IMR-90 (cell line): Measurements from ENCODE around the gene CYB5R3. TPM values are rescaled to one million over a fixed set of nuclear protein-coding genes. Genes with fewer than 3 reads are reported as not detected.
A peak's percentile ranks its signal among the peaks of the same experiment; 100 is the strongest.

ENCODE experiments used
- ATAC-seq: fragments of 200-7000 bp; cut with Tn5 transposase; 2 replicates; pipeline ENCODE4 v1.9.1; 2020; ENCODE audit warnings: low read depth, mild to moderate bottlenecking, moderate library complexity
- BruUV-seq: library from RNA; stranded (reverse); fragments of 400-500 nt; replicated peaks from 2 replicates; lab custom pipeline; 2021; lab: Mats Ljungman, UMichigan
- CTCF ChIA-PET: fragments of 300-600 bp; formaldehyde crosslinking; extraction: SDS; loops from one replicate; lab custom pipeline; 2021; ENCODE audit warnings: antibody characterized with exemption; lab: Yijun Ruan, JAX
- POLR2A ChIA-PET: fragments of 300-600 bp; sonication (Branson Sonifier 250); formaldehyde crosslinking; loops from one replicate; lab custom pipeline; 2022; ENCODE audit warnings: antibody characterized with exemption; ENCODE audit not compliant: unreplicated experiment; lab: Charles Lee
- DNase-seq: peaks from one replicate; pipeline ENCODE4 v3.0.0; 2013
- H2AFZ ChIP-seq: replicated peaks from 2 replicates; pipeline ENCODE3; 2013; ENCODE audit warnings: low read length, mild to moderate bottlenecking; ENCODE audit not compliant: poor library complexity
- H2AK5ac ChIP-seq: 2 replicates; pipeline ENCODE4 v1.6.1; 2013; ENCODE audit warnings: low read depth, low read length, inconsistent platforms
- H2AK9ac ChIP-seq: replicated peaks from 2 replicates; pipeline ENCODE3; 2013; ENCODE audit warnings: mild to moderate bottlenecking, low read depth, low read length, moderate library complexity; ENCODE audit not compliant: poor library complexity
- H2BK120ac ChIP-seq: 2 replicates; pipeline ENCODE4 v1.6.1; 2013; ENCODE audit warnings: low read depth, low read length, inconsistent platforms
- H2BK15ac ChIP-seq: 3 replicates; pipeline ENCODE4 v1.6.1; 2013; ENCODE audit warnings: low read depth, low read length, inconsistent platforms
- H2BK20ac ChIP-seq: 2 replicates; pipeline ENCODE4 v1.6.1; 2013; ENCODE audit warnings: low read depth, mild to moderate bottlenecking, inconsistent platforms, low read length, moderate library complexity
- H2BK5ac ChIP-seq: 2 replicates; pipeline ENCODE4 v1.6.1; 2013; ENCODE audit warnings: mild to moderate bottlenecking, low read depth, low read length, inconsistent platforms; ENCODE audit not compliant: poor library complexity, severe bottlenecking
- H3K14ac ChIP-seq: replicated peaks from 2 replicates; pipeline ENCODE4 v1.6.1; 2013; ENCODE audit warnings: low read depth, low read length, inconsistent platforms
- H3K18ac ChIP-seq: 2 replicates; pipeline ENCODE4 v1.6.1; 2013; ENCODE audit warnings: low read depth, low read length, control low read depth
- H3K23ac ChIP-seq: 2 replicates; pipeline ENCODE4 v1.6.1; 2013; ENCODE audit warnings: low read depth, low read length, inconsistent platforms
- H3K27ac ChIP-seq: 2 replicates; pipeline ENCODE4 v1.5.1; 2013; ENCODE audit warnings: mild to moderate bottlenecking, control low read depth, low read length; ENCODE audit not compliant: insufficient read depth
- H3K27me3 ChIP-seq: 2 replicates; pipeline ENCODE4 v1.6.1; 2013; ENCODE audit warnings: low read length; ENCODE audit not compliant: control insufficient read depth, insufficient read depth
- H3K36me3 ChIP-seq: 2 replicates; pipeline ENCODE4 v1.6.1; 2013; ENCODE audit warnings: low read length, mixed read lengths; ENCODE audit not compliant: control insufficient read depth, insufficient read depth
- H3K4ac ChIP-seq: 2 replicates; pipeline ENCODE4 v1.6.1; 2013; ENCODE audit warnings: low read depth, low read length, inconsistent platforms
- H3K4me1 ChIP-seq: 2 replicates; pipeline ENCODE4 v1.6.1; 2013; ENCODE audit warnings: low read length, mixed read lengths; ENCODE audit not compliant: control insufficient read depth, insufficient read depth
- H3K4me2 ChIP-seq: 2 replicates; pipeline ENCODE4 v1.6.1; 2013; ENCODE audit warnings: low read depth, mild to moderate bottlenecking, control low read depth, low read length, moderate library complexity
- H3K4me3 ChIP-seq: 2 replicates; pipeline ENCODE4 v1.5.1; 2013; ENCODE audit warnings: low read depth, mild to moderate bottlenecking, control low read depth, low read length, moderate library complexity; ENCODE audit not compliant: insufficient read depth
- H3K56ac ChIP-seq: 2 replicates; pipeline ENCODE4 v1.6.1; 2013; ENCODE audit warnings: low read length, inconsistent platforms; ENCODE audit not compliant: insufficient read depth; ENCODE audit errors: extremely low read depth
- H3K79me1 ChIP-seq, 2 experiments: 2 replicates each; pipeline ENCODE4 v1.6.1; 2013; ENCODE audit warnings: low read length in 2 of 2, inconsistent platforms in 1 of 2, low read depth in 1 of 2
- H3K9ac ChIP-seq: 2 replicates; pipeline ENCODE4 v1.6.1; 2013; ENCODE audit warnings: low read depth, low read length, control low read depth
- H3K9me1 ChIP-seq: 2 replicates; pipeline ENCODE4 v1.6.1; 2013; ENCODE audit warnings: low read length, inconsistent platforms; ENCODE audit not compliant: insufficient read depth
- H3K9me3 ChIP-seq: 2 replicates; pipeline ENCODE4 v1.6.1; 2013; ENCODE audit warnings: low read length; ENCODE audit not compliant: control insufficient read depth, insufficient read depth
- H4K20me1 ChIP-seq: 2 replicates; pipeline ENCODE4 v1.6.1; 2013; ENCODE audit warnings: low read length, inconsistent platforms; ENCODE audit not compliant: insufficient read depth
- H4K5ac ChIP-seq: 2 replicates; pipeline ENCODE4 v1.6.1; 2013; ENCODE audit warnings: mild to moderate bottlenecking, low read depth, low read length, control low read depth
- H4K8ac ChIP-seq, 2 experiments: 2 replicates each; pipeline ENCODE4 v1.6.1; 2013; ENCODE audit warnings: low read depth in 2 of 2, low read length in 2 of 2, control low read depth in 1 of 2, inconsistent platforms in 1 of 2
- H4K91ac ChIP-seq: 2 replicates; pipeline ENCODE4 v1.6.1; 2013; ENCODE audit warnings: low read depth, low read length, inconsistent platforms; ENCODE audit not compliant: insufficient read depth
- CEBPB ChIP-seq: IDR thresholded peaks from 2 replicates; pipeline ENCODE4 v1.6.1; 2012; ENCODE audit warnings: low read depth, low read length, improper control_type of control experiment
- MXI1 ChIP-seq: IDR thresholded peaks from 2 replicates; pipeline ENCODE4 v1.6.1; 2012; ENCODE audit warnings: low read depth, mild to moderate bottlenecking, low read length, moderate library complexity, borderline replicate concordance
- POLR2A ChIP-seq: IDR thresholded peaks from 2 replicates; pipeline ENCODE4 v1.6.1; 2012; ENCODE audit warnings: mild to moderate bottlenecking, low read depth, low read length
- RAD21 ChIP-seq: IDR thresholded peaks from 2 replicates; pipeline ENCODE4 v1.6.1; 2012; ENCODE audit warnings: low read length, improper control_type of control experiment
- RFX5 ChIP-seq: IDR thresholded peaks from 2 replicates; pipeline ENCODE4 v1.8.0; 2012; ENCODE audit warnings: low read depth, mild to moderate bottlenecking, low read length, moderate library complexity
- WGBS, 2 experiments: methylation state at CpG; one replicate each; pipeline versions ENCODE4 v1.1.5 to v1.1.7; 2013; ENCODE audit warnings: missing lambda C conversion rate in 2 of 2; ENCODE audit not compliant: insufficient read length in 1 of 2; ENCODE audit errors: extremely low coverage in 2 of 2; 5-methylcytosine and 5-hydroxymethylcytosine counted together
- dilution Hi-C: fragments of 300-500 bp; cut with HindIII; formaldehyde crosslinking; loops from one replicate; pipeline ENCODE4 v1.14.3; 2018; ENCODE audit warnings: low sequenced_read_pairs; ENCODE audit not compliant: unreplicated experiment
- in situ Hi-C: fragments of 300-500 bp; cut with MboI; formaldehyde crosslinking; loops from 3 replicates; pipeline ENCODE4 v1.14.3; 2019; ENCODE audit warnings: low sequenced_read_pairs, inconsistent platforms, mixed read lengths
- intact Hi-C: fragments of 100-400 bp; cut with micrococcal nuclease; formaldehyde crosslinking; loops from 2 replicates; pipeline ENCODE4 v1.10.0; 2022
- polyA plus RNA-seq, 3 experiments: library from polyadenylated mRNA; depleted of rRNA; stranded (reverse); fragments of >200 nt; gene quantifications; 2 replicates each; pipeline ENCODE4 v1.2.3, GENCODE V29; 2012; ENCODE audit warnings: low replicate concordance in 1 of 3
- total RNA-seq: library from RNA; depleted of rRNA; stranded (reverse); fragments of >200 nt; gene quantifications from 2 replicates; pipeline ENCODE4 v1.2.3, GENCODE V29; 2012

The CYB5R3 gene
- total and polyA plus RNA-seq, 2 of the 4 experiments (the other 2 are of a cell fraction): 44.1 to 362 TPM

GRCh38 chr22:42683578-42684283 is 34.5 kb upstream of the CYB5R3 start:
- peak overlapping the region; percentile 21; the same call in 1 of the 2 replicates for H3K27ac ChIP-seq
- H2BK120ac ChIP-seq: peak overlapping the region; percentile 54
- H3K9me1 ChIP-seq: peaks cover 19% of the 10 kb centered on the region
- H3K4me3 ChIP-seq: no peak overlapping the region
- H3K36me3 ChIP-seq: no peaks in the 10 kb centered on the region
- peak overlapping the region; percentile 51; the same call in 1 of the 2 replicates for H3K14ac ChIP-seq
- H3K79me1 ChIP-seq: peaks cover 0 to 8% of the 10 kb centered on the region in 2 experiments; a peak in 1 of 4 replicates
- no peak overlapping the region for H2BK20ac ChIP-seq
- dilution Hi-C loops: no loop called here
- H2AK5ac ChIP-seq: peak overlapping the region; percentile 76
- ChIA-PET CTCF (no interaction called here), POLR2A (no interaction called here)
- H3K23ac ChIP-seq: peak overlapping the region; percentile 17; the same call in 1 of the 2 replicates
- peak overlapping the region; percentile 25; the same call in 1 of the 2 replicates for H3K18ac ChIP-seq
- H3K9ac ChIP-seq: no peak overlapping the region; the same call in 1 of the 2 replicates
- H2AK9ac ChIP-seq: peak overlapping the region; percentile 84
- no peaks in the 10 kb centered on the region for H3K27me3 ChIP-seq
- no peaks in the 10 kb centered on the region for H3K9me3 ChIP-seq
- no peak for TF ChIP-seq RAD21
- TF ChIP-seq MXI1: no peak
- TF ChIP-seq POLR2A: no peak
- TF ChIP-seq CEBPB: no peak
- no peak for TF ChIP-seq RFX5
- H4K91ac ChIP-seq: peak overlapping the region; percentile 43; the same call in 1 of the 2 replicates
- H2BK15ac ChIP-seq: no peak overlapping the region
- no TSS peak for BruUV-seq
- no peak overlapping the region for H3K56ac ChIP-seq
- no peak overlapping the region for H2BK5ac ChIP-seq
- intact Hi-C loops: no loop called here
- H4K20me1 ChIP-seq: no peaks in the 10 kb centered on the region
- DNase-seq: no peak
- H2AFZ ChIP-seq: peak overlapping the region; percentile 68
- no peak for ATAC-seq
- no peak overlapping the region for H3K4me2 ChIP-seq
- 80% methylated on average over 1 of the region's 8 CpGs; no CpG with 5 or more reads in 1 of the 2 experiments for WGBS, 2 experiments
- in situ Hi-C loops: no loop called here
- H4K5ac ChIP-seq: peak overlapping the region; percentile 42; the same call in 1 of the 2 replicates
- H3K4ac ChIP-seq: peak overlapping the region; percentile 76
- H4K8ac ChIP-seq: peak overlapping the region in 1 of 2 experiments; percentile 35; a peak in 1 of 4 replicates
- peaks cover 34% of the 10 kb centered on the region for H3K4me1 ChIP-seq
